K562 (cell line): ENCODE data around the gene RNF166. TPM values are rescaled to one million over a fixed set of nuclear protein-coding genes. Genes with fewer than 3 reads are reported as not detected.
A peak's percentile ranks its signal among the peaks of the same experiment; 100 is the strongest.

Source experiments
- CEBPG ChIP-seq, 3 experiments: fragments of 200-800 bp in 1 of 3; sonication (Bioruptor generic) in 1 of 3; sonication (generic) in 1 of 3; formaldehyde crosslinking in 1 of 3; IDR thresholded peaks in 2 of 3; conservative IDR thresholded peaks in 1 of 3; 2 replicates each; pipeline versions ENCODE4 v1.6.1 to v1.8.0; 2016 to 2022; ENCODE audit warnings: missing compliant biosample characterization in 2 of 3, missing genetic modification characterization in 2 of 3, mild to moderate bottlenecking in 1 of 3, missing genetic modification reagents in 1 of 3
- GATAD2B ChIP-seq: fragments of 450-650 bp; IDR thresholded peaks from 2 replicates; pipeline ENCODE4 v1.6.1; 2017; ENCODE audit warnings: mild to moderate bottlenecking, borderline replicate concordance
- LARP7 ChIP-seq: fragments of 450-650 bp; IDR thresholded peaks from 2 replicates; pipeline ENCODE4 v1.6.1; 2016
- MAFK ChIP-seq: IDR thresholded peaks from 2 replicates; pipeline ENCODE4 v1.6.1; 2011; ENCODE audit warnings: low read length, improper control_type of control experiment
- NR2F6 ChIP-seq: fragments of 450-650 bp; formaldehyde crosslinking; IDR thresholded peaks from 2 replicates; pipeline ENCODE4 v1.4.0; 2020; ENCODE audit warnings: mild to moderate bottlenecking
- PTTG1 ChIP-seq: fragments of 450-650 bp; IDR thresholded peaks from 2 replicates; pipeline ENCODE4 v1.6.1; 2016; ENCODE audit warnings: low read depth, mild to moderate bottlenecking, missing genetic modification characterization, missing compliant biosample characterization
- SAFB2 ChIP-seq: fragments of 200-400 bp; formaldehyde crosslinking; IDR thresholded peaks from 2 replicates; pipeline ENCODE4 v1.6.1; 2018; ENCODE audit warnings: borderline replicate concordance, low read length, low read depth, moderate library complexity; ENCODE audit not compliant: severe bottlenecking
- SAP30 ChIP-seq: fragments of 200-600 bp; sonication (generic); IDR thresholded peaks from 2 replicates; pipeline ENCODE4 v1.6.1; 2012; ENCODE audit warnings: borderline replicate concordance, low read depth, mild to moderate bottlenecking, moderate library complexity, low read length, control low read depth, inconsistent platforms; ENCODE audit not compliant: insufficient read depth, poor library complexity, severe bottlenecking
- SRSF7 ChIP-seq: fragments of 200-400 bp; formaldehyde crosslinking; optimal IDR thresholded peaks from 2 replicates; pipeline ENCODE3; 2017; ENCODE audit warnings: mild to moderate bottlenecking, low read depth, low read length
- STAG1 ChIP-seq: sonication (generic); formaldehyde crosslinking; IDR thresholded peaks from 2 replicates; pipeline ENCODE4 v1.5.0; 2020; ENCODE audit warnings: missing genetic modification reagents, borderline replicate concordance
- TAF15 ChIP-seq: fragments of 200-400 bp; formaldehyde crosslinking; IDR thresholded peaks from 2 replicates; pipeline ENCODE4 v1.6.1; 2017; ENCODE audit warnings: mild to moderate bottlenecking, low read depth, low read length, moderate library complexity
- ZC3H8 ChIP-seq: fragments of 450-650 bp; IDR thresholded peaks from 2 replicates; pipeline ENCODE4 v1.6.1; 2017
- ZKSCAN1 ChIP-seq: fragments of 150-350 bp; IDR thresholded peaks from 2 replicates; pipeline ENCODE4 v1.6.1; 2016; ENCODE audit warnings: low read depth, low read length
- ZNF184 ChIP-seq: sonication (generic); formaldehyde crosslinking; IDR thresholded peaks from 2 replicates; pipeline ENCODE4 v1.5.0; 2020; ENCODE audit warnings: missing genetic modification reagents
- ZNF586 ChIP-seq: fragments of 450-650 bp; formaldehyde crosslinking; conservative IDR thresholded peaks from 2 replicates; pipeline ENCODE4 v1.4.0; 2020; ENCODE audit warnings: mild to moderate bottlenecking, moderate library complexity
- polyA plus RNA-seq, 8 experiments: library from polyadenylated mRNA; depleted of rRNA in 4 of 8; stranded (reverse) in 5 of 8; unstranded in 3 of 8; fragments of >200 nt; fragmentation: Nextera tagmentation in 2 of 8; fragmentation: Illumina TruSeq in 1 of 8; extraction: Ambion mirVana in 2 of 8; extraction: Trizol in 1 of 8; gene quantifications; 2 replicates each; pipeline versions ENCODE4 v1.2.1 to v1.2.3, GENCODE V29; 2011 to 2014; ENCODE audit warnings: inconsistent platforms in 1 of 8, missing spikeins in 1 of 8
- total RNA-seq, 7 experiments: library from RNA; depleted of rRNA in 6 of 7; stranded (reverse); fragments of >200 nt in 6 of 7; fragmentation: Illumina TruSeq in 2 of 7; extraction: Trizol in 2 of 7; gene quantifications; 2 replicates each; pipeline versions ENCODE4 v1.2.1 to v1.2.3, GENCODE V29; 2011 to 2021; ENCODE audit warnings: low replicate concordance in 1 of 7
- TF ChIP-seq, protein P1 (sequence below), 2 experiments: fragments of 450-650 bp; IDR thresholded peaks; 2 replicates each; pipeline ENCODE4 v1.6.1; 2016; ENCODE audit warnings: mild to moderate bottlenecking in 2 of 2, borderline replicate concordance in 1 of 2, low read depth in 1 of 2, moderate library complexity in 1 of 2
- TF ChIP-seq, protein P2 (sequence below): fragments of 450-650 bp; formaldehyde crosslinking; IDR thresholded peaks from 2 replicates; pipeline ENCODE4 v1.4.0; 2022; ENCODE audit warnings: mild to moderate bottlenecking, moderate library complexity

The RNF166 gene
- total and polyA plus RNA-seq, 9 of the 15 experiments (the other 6 are each of a cell fraction or from before 2014, with no cell fraction given): 0.56 to 60.3 (median 19.5) TPM

DNA sequence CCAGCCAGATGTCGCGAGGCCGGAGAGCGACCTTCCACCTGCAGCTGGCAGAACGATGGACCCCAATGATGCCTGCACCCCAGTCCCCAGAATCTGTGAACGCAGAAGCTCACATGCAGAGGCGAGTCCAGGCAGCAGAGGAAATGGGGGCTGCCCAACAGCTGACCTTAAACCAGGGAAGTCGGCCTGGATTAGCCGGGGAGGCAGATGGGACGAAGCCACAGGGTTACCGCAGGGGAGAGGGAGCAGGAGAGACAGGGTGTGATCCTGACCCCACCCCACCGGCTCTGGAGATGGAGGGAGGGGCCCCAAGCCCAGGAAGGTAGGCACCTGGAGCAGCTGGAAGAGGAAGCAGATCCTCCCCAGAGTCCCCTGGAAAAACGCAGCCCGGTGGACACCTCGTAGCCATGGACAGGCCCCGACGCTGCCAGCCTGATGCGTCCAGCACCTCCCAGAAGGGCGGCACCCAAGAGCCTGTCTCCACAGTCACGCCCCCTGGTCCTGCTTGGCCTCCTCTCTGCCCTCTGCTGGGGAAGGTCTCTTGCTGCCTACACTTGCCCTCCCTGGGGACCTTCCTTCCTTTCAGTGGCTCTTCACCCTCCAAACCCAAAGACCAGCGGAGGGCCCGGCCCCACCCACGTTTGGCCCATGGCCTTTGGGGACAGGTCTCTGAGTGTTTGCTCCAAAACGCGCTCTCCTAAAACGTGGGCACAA is 41.5 kb upstream of the RNF166 start (continued):
- TF ChIP-seq, protein P1, sequence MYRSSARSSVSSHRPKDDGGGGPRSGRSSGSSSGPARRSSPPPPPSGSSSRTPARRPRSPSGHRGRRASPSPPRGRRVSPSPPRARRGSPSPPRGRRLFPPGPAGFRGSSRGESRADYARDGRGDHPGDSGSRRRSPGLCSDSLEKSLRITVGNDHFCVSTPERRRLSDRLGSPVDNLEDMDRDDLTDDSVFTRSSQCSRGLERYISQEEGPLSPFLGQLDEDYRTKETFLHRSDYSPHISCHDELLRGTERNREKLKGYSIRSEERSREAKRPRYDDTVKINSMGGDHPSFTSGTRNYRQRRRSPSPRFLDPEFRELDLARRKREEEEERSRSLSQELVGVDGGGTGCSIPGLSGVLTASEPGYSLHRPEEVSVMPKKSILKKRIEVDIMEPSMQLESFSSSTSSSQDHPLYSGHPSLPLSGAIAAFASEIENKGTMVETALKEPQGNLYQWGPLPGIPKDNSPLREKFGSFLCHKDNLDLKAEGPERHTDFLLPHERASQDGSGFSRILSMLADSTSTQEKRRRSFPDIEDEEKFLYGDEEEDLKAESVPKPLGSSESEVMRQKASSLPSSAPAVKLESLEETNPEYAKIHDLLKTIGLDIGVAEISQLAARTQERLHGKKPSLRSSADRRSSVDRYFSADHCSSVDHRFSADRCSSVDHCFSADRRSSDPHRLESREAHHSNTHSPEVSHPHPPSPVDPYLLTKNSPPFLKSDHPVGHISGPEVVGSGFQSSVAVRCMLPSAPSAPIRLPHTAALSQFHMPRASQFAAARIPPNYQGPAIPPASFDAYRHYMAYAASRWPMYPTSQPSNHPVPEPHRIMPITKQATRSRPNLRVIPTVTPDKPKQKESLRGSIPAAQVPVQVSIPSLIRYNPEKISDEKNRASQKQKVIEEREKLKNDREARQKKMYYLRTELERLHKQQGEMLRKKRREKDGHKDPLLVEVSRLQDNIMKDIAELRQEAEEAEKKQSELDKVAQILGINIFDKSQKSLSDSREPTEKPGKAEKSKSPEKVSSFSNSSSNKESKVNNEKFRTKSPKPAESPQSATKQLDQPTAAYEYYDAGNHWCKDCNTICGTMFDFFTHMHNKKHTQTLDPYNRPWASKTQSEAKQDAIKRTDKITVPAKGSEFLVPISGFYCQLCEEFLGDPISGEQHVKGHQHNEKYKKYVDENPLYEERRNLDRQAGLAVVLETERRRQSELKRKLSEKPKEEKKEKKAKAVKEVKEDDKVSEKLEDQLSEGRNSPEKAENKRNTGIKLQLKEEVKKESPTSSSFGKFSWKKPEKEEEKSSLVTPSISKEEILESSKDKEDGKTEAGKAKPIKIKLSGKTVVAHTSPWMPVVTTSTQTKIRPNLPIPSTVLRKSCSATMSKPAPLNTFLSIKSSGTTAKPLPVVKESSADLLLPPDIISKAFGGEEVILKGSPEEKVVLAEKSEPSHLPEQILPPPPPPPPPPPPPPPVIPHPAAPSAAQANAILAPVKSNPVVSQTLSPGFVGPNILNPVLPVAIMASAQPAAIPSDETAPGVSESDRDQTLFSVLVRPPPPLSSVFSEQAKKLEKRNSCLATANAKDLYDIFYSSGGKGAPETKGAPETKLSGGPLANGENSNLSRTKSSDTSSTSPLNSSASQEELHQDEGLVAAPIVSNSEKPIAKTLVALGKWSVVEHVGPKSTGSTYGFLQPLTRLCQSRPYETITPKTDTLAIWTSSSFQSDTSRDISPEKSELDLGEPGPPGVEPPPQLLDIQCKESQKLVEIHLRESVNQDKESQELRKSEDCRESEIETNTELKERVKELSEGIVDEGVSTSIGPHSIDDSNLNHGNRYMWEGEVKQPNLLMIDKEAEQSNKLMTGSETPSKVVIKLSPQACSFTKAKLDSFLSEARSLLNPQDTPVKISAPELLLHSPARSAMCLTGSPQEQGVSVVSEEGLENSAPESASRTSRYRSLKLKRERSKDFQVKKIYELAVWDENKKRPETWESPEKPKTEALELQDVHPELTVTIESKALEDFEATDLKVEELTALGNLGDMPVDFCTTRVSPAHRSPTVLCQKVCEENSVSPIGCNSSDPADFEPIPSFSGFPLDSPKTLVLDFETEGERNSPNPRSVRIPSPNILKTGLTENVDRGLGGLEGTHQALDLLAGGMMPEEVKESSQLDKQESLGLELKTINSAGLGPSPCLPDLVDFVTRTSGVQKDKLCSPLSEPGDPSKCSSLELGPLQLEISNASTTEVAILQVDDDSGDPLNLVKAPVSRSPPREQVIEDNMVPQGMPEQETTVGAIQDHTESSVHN (IDR thresholded peaks at IDR 0.05; ENCODE audit: borderline replicate concordance in 1 of 2, low read depth in 1 of 2): no peak
- TF ChIP-seq NR2F6 (no peak), STAG1 (CRISPR knock-in tag) (0 out of 2 replicates have a peak, but pooled peaks have one; percentile 7), SRSF7 (no peak), LARP7 (no peak), PTTG1 (tag) (no peak), MAFK (no peak), CEBPG (CRISPR knock-in tag; IDR thresholded peaks at IDR 0.05) (no peak), CEBPG (tag; conservative IDR thresholded peaks at IDR 0.05 in 1 of 2, IDR thresholded peaks at IDR 0.05 in 1 of 2) (no peak), GATAD2B (no peak), SAP30 (no peak), ZNF184 (CRISPR knock-in tag) (no peak), ZNF586 (CRISPR knock-in tag) (no peak), TAF15 (no peak), ZKSCAN1 (no peak), SAFB2 (no peak), ZC3H8 (no peak)
- TF ChIP-seq, protein P2, sequence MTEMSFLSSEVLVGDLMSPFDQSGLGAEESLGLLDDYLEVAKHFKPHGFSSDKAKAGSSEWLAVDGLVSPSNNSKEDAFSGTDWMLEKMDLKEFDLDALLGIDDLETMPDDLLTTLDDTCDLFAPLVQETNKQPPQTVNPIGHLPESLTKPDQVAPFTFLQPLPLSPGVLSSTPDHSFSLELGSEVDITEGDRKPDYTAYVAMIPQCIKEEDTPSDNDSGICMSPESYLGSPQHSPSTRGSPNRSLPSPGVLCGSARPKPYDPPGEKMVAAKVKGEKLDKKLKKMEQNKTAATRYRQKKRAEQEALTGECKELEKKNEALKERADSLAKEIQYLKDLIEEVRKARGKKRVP (CRISPR knock-in tag): no peak
